ENCODE results near the gene SORBS2. TPM values are rescaled to one million over a fixed set of nuclear protein-coding genes. Genes with fewer than 3 reads are reported as not detected.

Gene SORBS2
- total RNA-seq, 1 experiment from 2014 or later = 9.7 TPM

DNA sequence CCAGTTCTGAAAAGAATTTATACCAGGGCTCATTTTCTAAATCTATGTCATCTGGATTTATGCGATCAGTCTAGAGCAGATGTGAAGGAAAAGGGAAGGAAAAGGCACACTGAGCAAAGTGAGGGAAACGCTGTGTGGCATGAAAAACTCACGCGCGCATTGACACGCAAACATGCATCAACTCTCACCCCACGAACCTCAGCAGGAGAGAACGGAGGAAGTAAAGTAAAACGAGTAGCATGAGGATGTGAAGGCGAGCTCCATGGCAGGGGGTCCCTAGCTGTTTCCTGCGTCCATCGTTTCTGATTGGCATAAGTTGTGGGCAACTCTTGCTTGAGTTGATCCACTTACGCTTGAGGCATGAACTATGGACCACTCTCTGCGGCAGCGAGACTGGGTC lies 173.9 kb downstream of the SORBS2 start:
- Mint-ChIP-seq H3K36me3 (ENCODE audit: insufficient read depth in 1 of 3, low read depth in 3 of 3) (peaks cover 3 to 10% (median 8%) of the 10 kb centered on the region in 3 experiments; a peak in 6 of 7 replicates), H3K27me3 (ENCODE audit: low read depth) (no peaks in the 10 kb centered on the region), H3K4me3 (no peak overlapping the region), H3K9me3 (peaks cover 3 to 4% of the 10 kb centered on the region in 2 experiments; a peak in 3 of 5 replicates), H3K27ac (peak overlapping the region in 1 of 3 experiments; percentile 32; a peak in 1 of 7 replicates), H3K4me1 (peaks cover 29 to 33% of the 10 kb centered on the region in 2 experiments)
- Histone ChIP-seq H3K23ac (ENCODE audit: insufficient read length, low read depth, low read length) (no peak overlapping the region), H3K9ac (ENCODE audit: extremely low read depth, insufficient read length, low read length) (no peak overlapping the region), H2AFZ (ENCODE audit: low read length) (no peak overlapping the region), H3K4me1 (ENCODE audit: insufficient read depth, low read length) (0 out of 2 replicates have a peak, but pooled peaks cover 2% of the 10 kb centered on the region), H2BK5ac (ENCODE audit: insufficient read length, low read length) (no peak overlapping the region), H2BK120ac (ENCODE audit: low read depth, low read length, poor library complexity, severe bottlenecking) (no peak overlapping the region), H4K20me1 (ENCODE audit: control insufficient read depth, insufficient read depth, insufficient read length) (no peaks in the 10 kb centered on the region), H3K79me1 (ENCODE audit: insufficient read depth, low read depth, low read length, poor library complexity, severe bottlenecking) (no peaks in the 10 kb centered on the region), H3K18ac (ENCODE audit: insufficient read length, low read depth, low read length) (no peak overlapping the region), H3K4ac (ENCODE audit: low read depth, low read length) (no peak overlapping the region), H2BK15ac (ENCODE audit: low read depth, low read length) (no peak overlapping the region), H2BK20ac (ENCODE audit: low read depth, low read length, poor library complexity, severe bottlenecking) (no peak overlapping the region), H2AK5ac (ENCODE audit: insufficient read length, low read length) (no peak overlapping the region), H3K4me2 (ENCODE audit: insufficient read depth, insufficient read length, low read length) (no peak overlapping the region), H4K5ac (ENCODE audit: insufficient read length, low read depth, low read length) (no peak overlapping the region), H3K9me3 (ENCODE audit: control insufficient read depth, low read depth, low read length) (no peaks in the 10 kb centered on the region), H3K56ac (ENCODE audit: insufficient read length, low read depth, low read length) (no peak overlapping the region), H3K23me2 (ENCODE audit: insufficient read length, low read depth, low read length, poor library complexity, severe bottlenecking) (peaks cover 6% of the 10 kb centered on the region), H3K14ac (ENCODE audit: insufficient read depth, low read length) (no peak overlapping the region), H3K27me3 (ENCODE audit: insufficient read depth, low read length) (no peaks in the 10 kb centered on the region), H3K27ac (ENCODE audit: insufficient read length, low read depth, low read length) (no peak overlapping the region), H2BK12ac (ENCODE audit: insufficient read length, low read depth, low read length) (no peak overlapping the region), H3K79me2 (ENCODE audit: insufficient read depth, low read length) (no peaks in the 10 kb centered on the region), H3T11ph (ENCODE audit: low read length) (no peak overlapping the region), H4K8ac (replicated peaks; ENCODE audit: insufficient read length, low read depth, low read length) (no peak overlapping the region), H4K91ac (ENCODE audit: insufficient read length, low read depth, low read length) (no peak overlapping the region)
- WGBS (ENCODE audit: extremely low coverage, insufficient read length, low lambda C conversion rate) = no CpG with 5 or more reads among the region's 15 CpGs
- DNase-seq = no peak
- TF ChIP-seq, protein P1, sequence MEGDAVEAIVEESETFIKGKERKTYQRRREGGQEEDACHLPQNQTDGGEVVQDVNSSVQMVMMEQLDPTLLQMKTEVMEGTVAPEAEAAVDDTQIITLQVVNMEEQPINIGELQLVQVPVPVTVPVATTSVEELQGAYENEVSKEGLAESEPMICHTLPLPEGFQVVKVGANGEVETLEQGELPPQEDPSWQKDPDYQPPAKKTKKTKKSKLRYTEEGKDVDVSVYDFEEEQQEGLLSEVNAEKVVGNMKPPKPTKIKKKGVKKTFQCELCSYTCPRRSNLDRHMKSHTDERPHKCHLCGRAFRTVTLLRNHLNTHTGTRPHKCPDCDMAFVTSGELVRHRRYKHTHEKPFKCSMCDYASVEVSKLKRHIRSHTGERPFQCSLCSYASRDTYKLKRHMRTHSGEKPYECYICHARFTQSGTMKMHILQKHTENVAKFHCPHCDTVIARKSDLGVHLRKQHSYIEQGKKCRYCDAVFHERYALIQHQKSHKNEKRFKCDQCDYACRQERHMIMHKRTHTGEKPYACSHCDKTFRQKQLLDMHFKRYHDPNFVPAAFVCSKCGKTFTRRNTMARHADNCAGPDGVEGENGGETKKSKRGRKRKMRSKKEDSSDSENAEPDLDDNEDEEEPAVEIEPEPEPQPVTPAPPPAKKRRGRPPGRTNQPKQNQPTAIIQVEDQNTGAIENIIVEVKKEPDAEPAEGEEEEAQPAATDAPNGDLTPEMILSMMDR (conservative IDR thresholded peaks at IDR 0.05) = no peak
